DMS153 treated with DMSO at 0.1 percent for 48 hours (cell line): ENCODE data around the gene CAPN7.
A peak's percentile ranks its signal among the peaks of the same experiment; 100 is the strongest.

Experiments
- DNase-seq: peaks from one replicate; lab custom pipeline; 2025; ENCODE audit not compliant: unreplicated experiment; lab: John Stamatoyannopoulos, UW

Gene CAPN7

DNA sequence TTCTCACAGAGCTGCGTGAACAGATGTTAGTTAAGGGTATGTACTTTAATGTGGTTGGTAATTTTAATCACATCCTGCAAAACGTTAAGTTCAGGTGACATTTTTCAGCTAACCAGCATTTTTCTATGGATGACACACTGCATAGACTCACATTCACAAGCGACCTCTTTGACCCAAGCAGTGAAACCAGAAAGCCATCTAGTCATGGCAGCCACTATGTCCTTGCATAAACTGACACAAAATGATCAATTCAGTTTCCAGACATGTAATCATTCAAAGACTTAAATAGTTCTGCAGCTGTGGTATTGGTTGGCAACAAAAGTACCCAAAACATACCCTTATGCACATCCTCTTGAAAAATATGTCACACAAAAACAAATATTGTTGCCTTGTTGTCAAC is 7.4 kb upstream of the CAPN7 start:
- no peak for DNase-seq

- no peak for DNase-seq
Measured at GRCh38 chr3:15199493-15200105, 6.4 kb upstream of the CAPN7 start.

- DNase-seq, result no peak
Measured at GRCh38 chr3:15204005-15204404, 2.0 kb upstream of the CAPN7 start.

- DNase-seq, result no peak
Measured at GRCh38 chr3:15205482-15205933, 538 bp upstream of the CAPN7 start.

DNA sequence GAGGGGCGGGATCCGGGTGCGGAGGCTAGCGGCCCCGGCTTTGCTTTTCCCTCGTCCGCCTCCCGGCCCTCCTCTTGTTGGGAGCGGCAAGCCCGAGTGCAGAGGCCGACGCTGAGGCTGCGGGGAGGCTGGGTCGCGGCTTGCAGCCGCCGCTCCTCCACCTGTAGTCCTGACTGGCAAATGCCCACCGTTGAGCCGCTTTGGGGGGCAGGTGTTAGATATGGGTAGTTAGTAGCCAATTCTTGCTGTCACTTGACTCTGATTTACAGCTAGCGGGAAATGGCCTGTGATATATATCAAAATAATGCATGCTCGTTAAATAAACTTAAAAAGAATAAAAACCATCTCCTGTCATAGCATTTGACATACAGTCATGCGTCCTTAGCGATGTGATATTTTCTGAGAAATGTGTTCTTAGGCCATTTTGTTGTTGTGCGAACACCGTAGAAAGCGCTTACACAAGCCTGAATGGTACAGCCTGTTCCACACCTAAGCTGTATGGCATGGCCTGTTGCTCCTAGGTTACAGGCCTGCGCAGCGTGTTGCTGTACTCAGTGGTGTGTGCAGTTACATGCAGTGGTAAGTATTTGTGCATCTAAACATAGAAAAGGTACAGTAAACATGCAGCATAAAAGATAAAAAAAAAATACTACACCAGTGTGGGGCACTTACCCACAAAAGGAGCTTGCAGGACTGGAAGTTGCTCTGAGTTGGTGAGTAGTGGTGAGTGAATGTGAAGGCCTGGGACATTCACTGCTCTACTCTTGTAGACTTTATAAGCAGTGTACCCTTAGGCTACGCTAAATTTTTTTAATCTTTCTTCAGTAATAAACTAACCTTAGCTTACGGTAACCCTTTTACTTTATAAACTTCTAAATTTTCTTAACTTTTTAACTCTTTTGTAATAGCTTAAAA is 873 bp downstream of the CAPN7 start:
- DNase-seq, result no peak

- no peak for DNase-seq
Measured at GRCh38 chr3:15207836-15208504, 1.9 kb downstream of the CAPN7 start.

GRCh38 chr3:15211937-15212336 is 5.9 kb downstream of the CAPN7 start:
- no peak for DNase-seq

- DNase-seq, result no peak
Measured at GRCh38 chr3:15214758-15215157, 8.7 kb downstream of the CAPN7 start.

GRCh38 chr3:15215996-15216395 is 9.9 kb downstream of the CAPN7 start:
- no peak for DNase-seq

DNA sequence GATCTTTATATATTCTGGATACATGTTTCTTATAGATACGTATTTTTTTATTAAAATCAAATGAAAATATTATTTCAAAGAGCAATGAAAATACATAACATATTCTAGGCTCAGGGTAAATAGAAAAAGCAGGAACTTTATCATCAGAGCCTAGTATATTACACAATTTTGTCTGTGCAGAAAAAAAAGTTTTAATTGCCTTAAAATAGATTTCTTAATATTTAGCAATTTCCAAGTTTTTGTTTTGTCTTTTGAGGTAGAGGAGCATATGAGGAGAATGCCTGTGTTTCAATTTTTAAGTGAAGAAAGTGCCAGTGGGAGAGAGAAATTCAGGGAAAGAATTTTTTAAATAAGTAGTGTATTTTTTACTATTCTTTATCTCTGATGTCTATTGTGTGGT is 10.5 kb downstream of the CAPN7 start:
- no peak for DNase-seq

DNA sequence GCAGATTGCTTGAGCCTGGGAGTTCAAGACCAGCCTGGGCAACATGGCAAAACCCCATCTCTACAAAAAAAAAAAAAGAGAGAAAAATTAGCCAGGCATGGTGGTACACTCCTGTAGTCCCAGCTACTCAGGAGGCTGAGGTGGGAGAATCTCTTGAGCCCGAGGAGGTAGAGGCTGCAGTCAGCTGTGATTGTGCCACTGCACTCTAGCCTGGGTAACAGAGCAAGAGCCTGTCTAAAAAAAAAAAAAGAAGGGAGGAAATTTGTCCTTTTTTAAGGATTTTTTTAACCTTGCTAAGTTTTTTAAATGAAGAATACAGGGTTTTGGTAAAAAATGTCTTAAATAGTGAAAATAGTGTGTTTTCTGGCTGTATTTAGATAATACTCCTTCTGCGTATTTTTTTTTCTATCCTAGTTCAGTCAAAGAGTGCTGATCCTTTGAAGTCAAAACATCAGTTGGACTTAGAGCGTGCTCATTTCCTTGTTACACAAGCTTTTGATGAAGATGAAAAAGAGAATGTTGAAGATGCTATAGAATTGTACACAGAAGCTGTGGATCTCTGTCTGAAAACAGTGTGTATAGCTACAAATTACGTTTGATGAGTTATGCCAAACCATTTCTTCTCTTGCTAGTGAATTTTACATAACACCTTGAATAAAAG is 11.1 kb downstream of the CAPN7 start:
- DNase-seq, result no peak

GRCh38 chr3:15217841-15218267 is 11.8 kb downstream of the CAPN7 start:
- no peak for DNase-seq

- no peak for DNase-seq
Measured at GRCh38 chr3:15218689-15219088, 12.6 kb downstream of the CAPN7 start.

DNA sequence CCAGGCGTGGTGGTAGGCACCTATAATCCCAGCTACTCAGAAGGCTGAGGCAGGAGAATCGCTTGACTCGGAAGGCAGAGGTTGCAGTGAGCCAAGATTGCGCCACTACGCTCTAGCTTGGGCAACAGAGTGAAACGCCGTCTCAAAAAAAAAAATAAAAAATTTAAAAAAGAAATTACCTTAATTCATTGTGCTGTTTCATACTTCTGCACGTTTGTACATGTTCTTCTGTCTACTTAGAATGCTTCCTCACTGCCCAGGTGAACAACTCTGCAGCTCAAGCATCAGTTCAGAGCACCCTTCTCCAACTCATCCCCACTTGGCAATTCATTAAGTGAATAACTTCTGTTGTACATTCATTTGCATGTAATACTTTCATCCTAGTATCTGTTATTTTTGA is 14.0 kb downstream of the CAPN7 start:
- DNase-seq, result no peak

GRCh38 chr3:15220661-15221060 is 14.6 kb downstream of the CAPN7 start:
- no peak for DNase-seq

DNA sequence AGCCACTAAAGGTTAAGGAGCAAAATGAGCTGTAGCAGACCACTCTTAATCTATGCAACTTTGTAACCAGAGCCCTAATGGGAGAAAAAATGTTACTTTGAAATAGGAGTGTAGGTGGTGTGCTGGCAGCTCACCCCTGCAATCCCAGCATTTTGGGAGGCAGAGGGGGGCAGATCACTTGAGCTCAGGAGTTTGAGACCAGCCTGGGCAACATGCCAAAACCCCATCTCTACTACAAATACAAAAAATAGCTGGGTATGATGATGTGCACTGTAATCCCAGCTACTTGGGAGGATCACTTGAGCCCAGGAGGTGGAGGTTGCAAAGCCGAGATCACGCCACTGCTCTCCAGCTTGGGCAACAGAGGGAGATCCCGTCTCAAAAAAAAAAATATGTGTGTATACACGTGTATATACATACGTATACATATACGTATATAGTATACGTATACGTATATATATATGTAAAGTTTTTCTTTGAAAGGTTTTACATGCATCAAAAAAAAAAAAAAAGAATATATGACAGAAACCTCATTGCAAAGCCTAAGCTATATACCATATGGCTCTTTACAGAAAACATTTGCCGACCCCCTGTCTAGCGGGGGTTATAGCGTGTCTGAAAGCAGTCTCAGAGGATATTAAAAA is 15.7 kb downstream of the CAPN7 start:
- DNase-seq, result no peak

DNA sequence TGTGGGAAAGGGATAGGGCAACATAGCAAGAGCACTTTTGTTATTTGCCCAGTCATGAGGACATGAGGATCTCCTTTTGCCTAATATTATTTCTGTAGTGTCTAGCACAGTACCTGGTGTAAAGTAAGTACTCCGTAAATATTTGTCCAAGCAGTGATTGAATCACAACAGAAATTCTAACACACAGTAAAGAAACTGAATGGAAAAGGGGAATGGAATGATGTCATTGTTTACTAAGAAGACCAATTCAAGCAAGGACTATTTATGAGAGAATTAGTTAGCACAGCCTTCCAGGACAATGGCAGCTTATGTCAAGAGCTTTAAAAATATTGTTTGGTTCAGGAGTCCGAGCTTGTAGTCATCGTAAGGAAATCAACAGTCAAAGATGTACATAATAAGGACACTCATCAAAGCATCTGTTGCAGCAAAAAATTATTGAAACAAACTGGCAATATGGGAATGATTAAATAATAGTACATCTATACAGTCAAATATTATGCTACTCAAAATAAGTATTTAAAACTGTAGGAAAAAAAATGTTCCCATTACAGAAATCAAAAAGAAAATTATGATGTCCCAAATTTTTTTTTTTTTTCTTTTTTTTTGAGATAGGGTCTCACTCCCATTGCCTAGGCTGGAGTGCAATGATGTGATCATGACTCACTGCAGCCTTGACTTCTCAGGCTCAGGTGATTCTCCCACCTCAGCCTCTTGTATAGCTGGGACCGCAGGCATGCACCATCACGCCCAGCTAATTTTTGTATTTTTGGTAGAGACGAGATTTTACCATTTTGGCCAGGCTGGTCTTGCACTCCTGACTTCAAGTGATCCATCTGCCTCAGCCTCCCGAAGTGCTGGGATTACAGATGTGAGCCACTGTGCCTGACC is 17.9 kb downstream of the CAPN7 start:
- peak; percentile 1 for DNase-seq

- DNase-seq, result no peak
Measured at GRCh38 chr3:15228147-15228546, 22.1 kb downstream of the CAPN7 start.

DNA sequence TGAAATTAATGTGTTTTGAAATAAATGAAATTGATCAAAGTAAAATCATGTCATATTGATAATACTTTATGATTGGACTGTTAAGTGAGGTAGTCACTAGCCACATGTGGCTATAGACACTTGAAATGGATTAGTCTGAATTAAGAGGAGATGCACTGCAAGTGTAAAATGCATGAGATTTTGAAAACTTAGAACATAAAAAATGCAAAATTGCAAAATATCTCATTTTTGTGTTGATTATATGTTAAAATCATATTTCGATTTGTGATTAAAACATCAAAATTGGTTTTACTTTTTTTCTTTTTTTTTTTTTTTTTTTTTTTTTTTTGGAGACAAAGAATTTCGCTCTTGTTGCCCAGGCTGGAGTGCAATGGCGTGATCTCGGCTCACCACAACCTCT is 23.2 kb downstream of the CAPN7 start:
- no peak for DNase-seq

DNA sequence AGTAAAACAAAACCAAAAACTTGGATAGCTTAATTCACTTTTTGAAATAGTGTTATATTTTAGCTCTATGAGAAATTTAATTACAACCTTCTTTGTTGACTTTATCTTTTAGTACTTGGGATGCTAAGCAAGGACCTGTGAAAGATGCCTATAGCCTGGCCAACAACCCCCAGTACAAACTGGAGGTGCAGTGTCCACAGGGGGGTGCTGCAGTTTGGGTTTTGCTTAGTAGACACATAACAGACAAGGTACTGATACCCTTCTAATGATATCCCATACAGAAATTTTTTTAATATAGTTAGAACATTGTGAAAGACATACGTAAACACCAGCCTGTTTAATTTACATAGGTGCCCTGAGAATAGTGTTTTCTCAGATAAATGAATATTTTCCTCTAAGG is 35.3 kb downstream of the CAPN7 start:
- DNase-seq, result no peak
